ENCODE data around the gene SEMA4F. TPM values are rescaled to one million over a fixed set of nuclear protein-coding genes. Genes with fewer than 3 reads are reported as not detected.

The SEMA4F gene
- total RNA-seq, 1 experiment from 2014 or later = 6.6 TPM

DNA sequence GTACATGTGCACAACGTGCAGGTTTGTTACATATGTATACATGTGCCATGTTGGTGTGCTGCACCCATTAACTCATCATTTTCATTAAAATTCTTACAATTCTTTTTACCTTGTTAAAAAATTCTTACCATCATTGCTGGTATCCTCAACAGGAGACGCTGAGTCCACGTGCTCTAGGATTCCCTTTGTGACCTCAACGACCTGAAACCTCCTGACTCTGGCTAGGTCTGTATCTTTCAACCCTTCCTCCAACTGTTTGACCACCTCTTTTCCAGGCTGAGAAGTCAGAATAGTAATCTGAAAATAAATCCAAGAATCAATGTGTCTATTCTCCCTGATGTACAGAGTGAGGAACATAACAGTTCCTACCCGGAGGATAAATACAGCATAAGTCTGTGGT lies 47.1 kb upstream of the SEMA4F start:
- Histone ChIP-seq H3K79me1 (ENCODE audit: insufficient read depth, low read depth, low read length, poor library complexity, severe bottlenecking) (no peaks in the 10 kb centered on the region), H3K4me1 (ENCODE audit: insufficient read depth, low read length) (no peaks in the 10 kb centered on the region), H3K27ac (ENCODE audit: insufficient read length, low read depth, low read length) (no peak overlapping the region), H2BK120ac (ENCODE audit: low read depth, low read length, poor library complexity, severe bottlenecking) (no peak overlapping the region), H2AFZ (ENCODE audit: low read length) (no peak overlapping the region), H3K18ac (ENCODE audit: insufficient read length, low read depth, low read length) (no peak overlapping the region), H3K9me3 (ENCODE audit: control insufficient read depth, low read depth, low read length) (no peaks in the 10 kb centered on the region), H4K91ac (ENCODE audit: insufficient read length, low read depth, low read length) (no peak overlapping the region), H3K79me2 (ENCODE audit: insufficient read depth, low read length) (no peaks in the 10 kb centered on the region), H2AK5ac (ENCODE audit: insufficient read length, low read length) (no peak overlapping the region), H2BK20ac (ENCODE audit: low read depth, low read length, poor library complexity, severe bottlenecking) (no peak overlapping the region), H4K5ac (ENCODE audit: insufficient read length, low read depth, low read length) (no peak overlapping the region), H3K4me2 (ENCODE audit: insufficient read depth, insufficient read length, low read length) (no peak overlapping the region), H3K9ac (ENCODE audit: extremely low read depth, insufficient read length, low read length) (no peak overlapping the region), H3K27me3 (ENCODE audit: insufficient read depth, low read length) (no peaks in the 10 kb centered on the region), H2BK15ac (ENCODE audit: low read depth, low read length) (no peak overlapping the region), H3K23me2 (ENCODE audit: insufficient read length, low read depth, low read length, poor library complexity, severe bottlenecking) (no peaks in the 10 kb centered on the region), H3K23ac (ENCODE audit: insufficient read length, low read depth, low read length) (no peak overlapping the region), H4K20me1 (ENCODE audit: control insufficient read depth, insufficient read depth, insufficient read length) (no peaks in the 10 kb centered on the region), H3K14ac (ENCODE audit: insufficient read depth, low read length) (no peak overlapping the region), H3K4ac (ENCODE audit: low read depth, low read length) (no peak overlapping the region), H4K8ac (replicated peaks; ENCODE audit: insufficient read length, low read depth, low read length) (no peak overlapping the region), H2BK5ac (ENCODE audit: insufficient read length, low read length) (no peak overlapping the region), H2BK12ac (ENCODE audit: insufficient read length, low read depth, low read length) (no peak overlapping the region), H3T11ph (ENCODE audit: low read length) (no peak overlapping the region), H3K56ac (ENCODE audit: insufficient read length, low read depth, low read length) (no peak overlapping the region)
- peaks cover 0 to 2% (median 0%) of the 10 kb centered on the region in 3 experiments; a peak in 4 of 7 replicates for H3K36me3 Mint-ChIP-seq (ENCODE audit: insufficient read depth in 1 of 3, low read depth in 3 of 3)
- H3K4me1 Mint-ChIP-seq = no peaks in the 10 kb centered on the region
- no peak overlapping the region for H3K27ac Mint-ChIP-seq
- no CpG with 5 or more reads among the region's 5 CpGs for WGBS (ENCODE audit: extremely low coverage, insufficient read length, low lambda C conversion rate)
- no peak for TF ChIP-seq CTCF (conservative IDR thresholded peaks at IDR 0.05)
- no peak overlapping the region for H3K4me3 Mint-ChIP-seq
- DNase-seq = no peak
- peaks cover 8% of the 10 kb centered on the region for H3K27me3 Mint-ChIP-seq (ENCODE audit: low read depth)
- H3K9me3 Mint-ChIP-seq = peaks cover 5 to 8% of the 10 kb centered on the region in 2 experiments; a peak in 1 of 5 replicates

Data from H9 (cell line).